Measurements from ENCODE around the gene SYCP2.

DNA sequence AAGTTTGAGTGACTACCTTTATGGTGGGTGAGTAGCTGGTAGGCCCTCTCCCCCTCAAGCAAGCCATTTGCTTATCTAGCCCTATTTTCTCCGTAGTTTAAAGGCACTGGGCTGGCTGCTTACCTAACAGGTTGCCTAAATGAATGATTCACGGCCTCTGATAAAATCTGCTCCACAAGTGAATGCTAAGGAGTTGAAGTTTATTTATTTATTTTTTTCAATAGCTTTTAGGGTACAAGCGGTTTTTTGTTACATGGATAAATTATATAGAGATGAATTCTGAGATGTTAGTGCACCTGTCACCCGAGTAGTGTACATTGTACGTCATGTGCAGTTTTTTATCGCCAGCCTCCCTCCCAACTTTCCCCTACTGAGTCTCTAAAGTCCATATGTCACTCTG, 16.5 kb upstream of the SYCP2 start:
- TF ChIP-seq, protein P1, sequence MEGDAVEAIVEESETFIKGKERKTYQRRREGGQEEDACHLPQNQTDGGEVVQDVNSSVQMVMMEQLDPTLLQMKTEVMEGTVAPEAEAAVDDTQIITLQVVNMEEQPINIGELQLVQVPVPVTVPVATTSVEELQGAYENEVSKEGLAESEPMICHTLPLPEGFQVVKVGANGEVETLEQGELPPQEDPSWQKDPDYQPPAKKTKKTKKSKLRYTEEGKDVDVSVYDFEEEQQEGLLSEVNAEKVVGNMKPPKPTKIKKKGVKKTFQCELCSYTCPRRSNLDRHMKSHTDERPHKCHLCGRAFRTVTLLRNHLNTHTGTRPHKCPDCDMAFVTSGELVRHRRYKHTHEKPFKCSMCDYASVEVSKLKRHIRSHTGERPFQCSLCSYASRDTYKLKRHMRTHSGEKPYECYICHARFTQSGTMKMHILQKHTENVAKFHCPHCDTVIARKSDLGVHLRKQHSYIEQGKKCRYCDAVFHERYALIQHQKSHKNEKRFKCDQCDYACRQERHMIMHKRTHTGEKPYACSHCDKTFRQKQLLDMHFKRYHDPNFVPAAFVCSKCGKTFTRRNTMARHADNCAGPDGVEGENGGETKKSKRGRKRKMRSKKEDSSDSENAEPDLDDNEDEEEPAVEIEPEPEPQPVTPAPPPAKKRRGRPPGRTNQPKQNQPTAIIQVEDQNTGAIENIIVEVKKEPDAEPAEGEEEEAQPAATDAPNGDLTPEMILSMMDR (conservative IDR thresholded peaks at IDR 0.05; ENCODE audit: low read depth, low read length) = no peak
- TF ChIP-seq EZH2 (IDR thresholded peaks at IDR 0.05; ENCODE audit: borderline replicate concordance, low read depth, low read length, poor library complexity, severe bottlenecking) = no peak

All from A673 (cell line).